ENCODE results near the gene MAD1L1.

Gene MAD1L1

DNA sequence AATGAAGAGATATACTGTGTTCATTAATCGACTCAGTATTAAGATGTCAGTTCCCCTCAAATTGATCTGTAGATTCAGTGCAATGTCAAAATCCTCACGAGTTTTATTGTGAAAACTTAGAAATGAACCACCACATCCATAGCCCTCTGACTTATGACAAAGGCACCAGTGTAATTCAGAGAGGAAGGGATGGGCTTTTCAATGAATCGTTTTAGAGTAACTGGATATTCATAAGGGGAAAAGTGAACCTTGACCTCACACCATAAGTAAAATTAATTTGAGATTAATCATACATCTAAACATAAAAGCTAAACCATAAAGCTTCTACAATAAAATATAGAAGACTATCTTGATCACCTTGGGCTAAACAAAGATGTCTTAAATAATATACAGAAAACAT is 434.6 kb downstream of the MAD1L1 start:
- no peak for DNase-seq (ENCODE audit: low read depth in 3 of 3)

DNA sequence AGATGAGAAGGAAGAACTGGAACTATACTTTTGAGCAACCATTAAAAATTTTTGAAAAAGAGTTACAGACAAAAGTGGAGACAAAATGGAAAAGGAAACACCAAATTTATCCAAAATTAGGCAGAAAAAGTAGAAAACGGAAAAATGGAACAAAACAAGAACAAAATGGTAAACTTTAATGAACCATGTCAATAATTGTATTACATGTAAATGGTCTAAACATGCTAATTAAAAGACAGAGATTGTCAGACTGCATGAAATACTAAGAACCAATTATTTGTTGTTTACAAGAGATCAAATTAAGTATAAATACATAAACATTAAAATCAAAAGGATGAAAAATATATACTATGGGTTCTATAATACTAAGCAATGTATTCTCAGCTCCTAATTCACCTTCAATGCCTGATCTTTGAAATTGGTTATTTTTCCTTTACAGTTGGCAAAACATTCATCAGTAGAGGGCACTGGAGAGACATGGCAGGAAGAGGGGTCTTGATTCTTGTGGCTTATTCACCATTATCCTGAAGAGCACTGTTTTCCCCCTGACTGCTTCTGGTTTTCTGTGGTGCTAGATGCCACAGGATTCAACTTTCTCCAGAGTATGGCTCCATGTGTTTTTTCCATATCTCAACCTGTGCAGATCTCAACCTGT is 437.7 kb downstream of the MAD1L1 start:
- DNase-seq (ENCODE audit: low read depth in 3 of 3), result no peak

DNA sequence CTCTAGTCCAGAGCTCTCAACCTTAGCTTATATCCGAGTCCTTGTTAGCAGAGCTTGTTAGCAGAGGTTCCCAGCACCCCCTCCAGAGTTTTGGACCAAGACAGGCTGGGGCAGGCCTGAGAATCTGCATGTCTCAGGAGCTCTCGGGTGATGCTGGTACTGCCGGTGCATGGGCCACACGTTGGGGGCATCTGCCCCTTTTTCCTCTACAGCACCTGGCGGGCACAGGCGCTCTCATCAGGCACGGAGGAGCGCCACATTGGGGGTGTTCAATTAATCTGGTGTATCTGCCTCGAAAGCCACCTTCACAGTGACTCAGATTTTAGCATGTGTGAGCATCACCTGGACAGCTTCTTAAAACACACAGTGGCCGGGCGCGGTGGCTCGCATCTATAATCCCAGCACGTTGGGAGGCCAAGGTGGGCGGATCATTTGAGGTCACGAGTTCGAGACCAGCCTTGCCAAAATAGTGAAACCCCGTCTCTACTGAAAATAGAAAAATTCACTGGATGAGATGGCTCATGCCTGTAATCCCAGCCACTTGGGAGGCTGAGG is 445.0 kb downstream of the MAD1L1 start:
- no peak for DNase-seq (ENCODE audit: low read depth in 3 of 3)

DNA sequence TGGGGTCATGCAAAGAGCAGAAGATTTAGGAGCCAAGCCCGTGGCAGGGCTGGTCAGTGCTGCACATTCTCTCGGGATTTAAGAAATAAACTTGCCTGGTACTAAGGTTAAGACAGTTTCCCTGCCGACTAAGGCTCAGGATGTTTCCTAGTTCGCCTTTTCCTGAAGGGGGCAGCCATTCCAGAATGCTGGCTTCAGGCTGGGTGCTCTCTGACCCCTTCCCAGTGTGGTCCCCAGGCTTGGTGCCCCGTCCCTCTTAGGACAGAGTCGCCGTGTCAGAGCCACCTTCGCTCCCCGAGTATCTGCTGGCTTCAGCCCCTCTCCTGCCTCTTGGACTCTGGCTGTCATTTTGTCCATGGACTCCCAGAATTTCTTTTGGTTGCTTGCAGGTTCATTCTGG is 445.5 kb downstream of the MAD1L1 start:
- DNase-seq (ENCODE audit: low read depth in 3 of 3), result no peak

DNA sequence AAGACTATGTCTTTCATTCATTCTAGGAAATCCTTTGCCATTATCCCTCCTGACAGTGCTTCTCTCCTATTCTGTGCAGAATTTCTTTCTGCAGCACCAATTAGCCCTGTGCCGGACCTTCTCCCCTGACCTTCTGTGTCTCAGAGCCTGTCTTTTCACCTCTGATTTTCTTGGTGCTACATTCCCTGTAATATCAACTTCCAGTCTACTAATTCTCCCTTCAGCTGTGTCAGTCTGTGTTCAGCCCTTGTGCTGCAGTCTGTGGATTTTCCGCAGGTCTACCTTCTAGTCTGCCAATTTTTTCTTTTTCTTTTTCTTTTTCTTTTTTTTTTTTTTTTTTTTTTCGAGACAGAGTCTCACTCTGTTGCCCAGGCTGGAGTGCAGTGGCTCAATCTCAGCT is 446.9 kb downstream of the MAD1L1 start:
- no peak for DNase-seq (ENCODE audit: low read depth in 3 of 3)

DNA sequence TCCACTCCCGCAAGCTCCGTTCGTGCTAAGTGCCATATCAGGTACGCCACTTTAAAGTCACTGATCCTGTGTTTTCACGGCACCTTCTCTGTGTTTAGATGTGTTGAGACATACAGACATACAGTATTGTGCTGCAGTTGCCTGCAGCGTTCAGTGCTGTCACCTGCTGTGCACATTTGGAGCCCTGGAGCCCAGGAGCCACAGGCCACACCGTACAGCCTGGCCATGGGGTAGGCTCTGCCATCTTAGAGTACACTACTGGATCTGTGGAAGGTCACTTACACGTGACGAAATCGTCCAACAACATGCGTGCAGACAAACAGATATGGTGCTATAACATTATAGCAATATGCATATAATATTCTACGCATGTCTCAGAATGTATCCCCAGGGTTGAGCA is 451.4 kb downstream of the MAD1L1 start:
- no peak for DNase-seq (ENCODE audit: low read depth in 3 of 3)

DNA sequence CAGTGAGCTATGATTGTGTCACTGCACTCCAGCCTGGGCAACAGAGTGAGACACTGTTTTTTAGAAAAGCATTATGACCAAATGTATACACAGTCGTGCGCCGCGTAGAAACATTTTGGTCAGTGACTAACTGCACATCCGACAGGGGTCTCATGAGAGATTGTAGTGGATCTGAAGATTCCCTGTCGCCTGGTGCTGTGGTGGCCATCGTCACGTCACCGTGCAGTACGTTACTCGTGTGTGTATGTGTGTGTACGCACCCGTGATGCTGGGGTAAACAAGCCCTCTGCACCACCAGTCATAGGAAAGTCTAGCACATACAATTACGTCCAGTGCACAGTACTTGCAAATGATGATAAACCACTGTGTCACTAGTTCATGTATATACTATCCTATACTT is 453.3 kb downstream of the MAD1L1 start:
- no peak for DNase-seq (ENCODE audit: low read depth in 3 of 3)

DNA sequence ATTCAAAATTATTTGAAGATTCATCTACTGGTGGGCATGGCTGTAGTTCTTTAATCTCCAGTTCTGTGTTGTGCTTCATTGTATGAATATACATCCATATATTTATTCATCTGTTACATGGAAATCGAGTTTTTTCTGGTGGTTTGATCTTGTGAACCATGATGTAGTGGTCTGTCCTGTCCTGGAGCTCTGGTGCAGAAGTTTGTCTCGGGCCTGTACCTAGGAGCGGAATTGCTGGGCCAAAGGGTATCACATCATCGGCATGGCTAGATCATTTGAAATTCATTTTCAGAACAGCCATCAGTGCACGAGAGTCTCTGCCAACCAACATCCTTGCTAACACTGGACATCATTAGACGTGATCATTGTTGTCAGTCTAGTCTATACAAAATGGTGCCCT is 455.6 kb downstream of the MAD1L1 start:
- DNase-seq (ENCODE audit: low read depth in 3 of 3), result no peak

DNA sequence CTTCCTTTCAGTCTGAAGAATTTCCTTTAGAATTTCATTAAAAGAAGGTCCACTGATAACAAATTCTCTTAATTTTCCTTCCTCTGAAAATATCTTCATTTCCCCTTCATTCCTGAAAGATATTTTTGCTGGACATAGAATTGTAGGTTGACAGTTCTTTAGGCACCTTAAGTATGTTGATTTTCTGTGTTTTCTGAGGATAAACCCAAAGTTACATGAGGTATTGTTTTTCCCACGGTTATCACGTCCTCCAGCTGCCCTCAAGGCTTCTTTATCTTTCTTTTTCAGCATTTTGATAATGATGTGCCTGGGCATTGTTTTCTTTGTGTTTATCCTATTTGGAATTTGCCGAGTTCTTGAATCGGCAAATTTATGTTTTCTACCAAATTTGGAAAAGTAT is 457.4 kb downstream of the MAD1L1 start:
- no peak for DNase-seq (ENCODE audit: low read depth in 3 of 3)

DNA sequence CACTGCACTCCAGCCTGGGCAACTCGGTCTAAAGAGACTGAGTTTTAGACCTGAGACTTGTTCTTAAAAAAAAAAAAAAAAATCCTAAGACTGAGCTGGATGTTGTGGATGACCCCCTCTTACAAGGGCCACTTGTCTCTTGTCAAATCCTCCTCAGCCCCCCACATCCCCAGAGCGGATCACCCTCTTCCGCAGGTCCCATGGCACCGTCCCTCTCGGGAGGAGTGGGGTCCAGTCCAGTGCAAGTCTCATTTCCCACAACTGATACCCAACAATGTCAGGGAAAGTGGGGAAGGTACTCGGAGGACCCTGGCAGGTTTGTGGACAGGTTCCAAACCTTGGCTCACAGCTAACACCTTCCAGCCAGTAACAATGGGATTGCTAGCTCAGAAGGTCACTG is 462.4 kb downstream of the MAD1L1 start:
- no peak for DNase-seq (ENCODE audit: low read depth in 3 of 3)

DNA sequence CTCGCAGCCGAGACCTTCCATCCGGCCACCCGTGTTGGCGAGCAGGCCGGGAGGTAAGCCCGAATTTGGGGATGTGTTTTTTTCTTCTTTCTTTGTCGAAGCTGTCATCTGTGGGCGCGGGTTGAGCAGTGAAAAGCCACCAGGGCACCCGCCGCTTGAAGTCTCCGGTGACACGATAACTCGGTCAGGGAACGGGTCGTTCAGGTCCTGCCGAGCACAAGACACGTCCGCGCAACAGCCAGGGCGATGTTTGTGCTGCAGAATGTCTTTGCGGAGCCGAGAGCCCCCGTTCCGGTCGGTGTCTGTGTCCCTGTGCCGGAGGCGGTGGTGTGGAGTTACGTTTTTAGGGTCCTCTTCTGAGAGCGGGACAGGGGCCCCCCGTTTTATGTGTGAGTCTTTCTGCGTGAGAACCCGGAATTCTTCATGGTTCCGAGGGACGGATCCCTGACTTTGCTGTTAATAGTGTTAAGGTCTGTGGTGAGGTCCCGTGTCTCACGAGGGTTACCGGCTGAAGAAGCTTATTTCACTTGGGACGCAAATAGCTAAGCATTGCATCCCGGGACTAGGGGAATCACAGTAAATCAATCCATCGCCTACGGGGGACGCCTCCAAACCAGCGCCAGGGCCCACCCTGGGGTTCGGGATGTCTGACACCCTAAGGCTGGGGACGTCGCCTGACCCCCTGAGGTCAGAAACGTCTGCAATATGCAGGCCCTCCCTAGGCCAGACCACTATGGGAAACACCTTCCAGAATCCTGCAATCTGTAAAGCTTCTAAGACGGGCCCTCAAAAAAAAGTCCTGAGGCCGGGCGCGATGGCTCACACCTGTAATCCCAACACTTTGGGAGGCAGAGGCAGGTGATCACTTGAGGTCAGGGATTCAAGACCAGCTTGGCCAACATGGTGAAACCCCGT is 463.2 kb downstream of the MAD1L1 start:
- DNase-seq (ENCODE audit: low read depth in 3 of 3), result no peak

DNA sequence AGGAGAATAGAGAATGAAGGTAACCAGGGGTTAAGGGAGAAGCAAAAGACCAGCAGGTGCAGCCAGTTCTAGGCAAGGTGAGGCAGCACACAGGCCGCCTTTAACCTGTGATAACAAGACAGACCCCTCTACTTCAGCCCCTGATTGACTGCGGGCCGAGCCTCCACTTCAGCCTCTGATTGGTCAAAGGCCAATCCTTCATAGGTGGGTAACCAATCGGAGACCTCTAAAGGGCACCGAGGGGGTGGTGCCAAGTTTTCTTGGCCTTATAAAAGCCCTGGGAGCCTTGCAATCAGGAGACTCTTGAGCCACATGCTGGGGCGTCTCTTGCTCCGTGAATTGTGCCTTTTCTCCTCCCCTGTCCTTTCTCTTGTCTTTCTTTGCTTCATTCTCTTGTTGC is 463.9 kb downstream of the MAD1L1 start:
- no peak for DNase-seq (ENCODE audit: low read depth in 3 of 3)

DNA sequence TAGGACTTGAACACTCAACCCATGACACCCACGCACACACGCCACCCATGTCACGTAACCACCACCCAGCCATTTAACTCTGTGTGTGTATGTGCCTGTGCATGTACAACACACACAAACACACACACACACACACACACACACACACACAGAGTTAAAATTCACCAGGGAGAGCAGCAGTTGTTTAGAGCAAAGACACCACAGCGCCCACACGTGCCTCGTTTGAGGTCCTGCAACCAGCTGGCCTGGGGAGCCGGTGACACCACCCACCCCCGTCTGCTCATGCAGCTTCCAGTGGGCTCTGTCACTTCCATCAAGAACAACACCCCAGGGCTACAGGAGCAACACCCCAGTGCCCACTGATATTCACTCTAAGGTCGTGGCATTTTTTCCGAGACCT is 465.2 kb downstream of the MAD1L1 start:
- DNase-seq (ENCODE audit: low read depth in 3 of 3), result no peak
